SK-N-DZ (cell line): ENCODE results near the gene CHCT1.

Experiments used
- DNase-seq: peaks from one replicate; pipeline ENCODE4 v3.0.0-alpha.2; 2015; ENCODE audit warnings: low spot score

Gene CHCT1

DNA sequence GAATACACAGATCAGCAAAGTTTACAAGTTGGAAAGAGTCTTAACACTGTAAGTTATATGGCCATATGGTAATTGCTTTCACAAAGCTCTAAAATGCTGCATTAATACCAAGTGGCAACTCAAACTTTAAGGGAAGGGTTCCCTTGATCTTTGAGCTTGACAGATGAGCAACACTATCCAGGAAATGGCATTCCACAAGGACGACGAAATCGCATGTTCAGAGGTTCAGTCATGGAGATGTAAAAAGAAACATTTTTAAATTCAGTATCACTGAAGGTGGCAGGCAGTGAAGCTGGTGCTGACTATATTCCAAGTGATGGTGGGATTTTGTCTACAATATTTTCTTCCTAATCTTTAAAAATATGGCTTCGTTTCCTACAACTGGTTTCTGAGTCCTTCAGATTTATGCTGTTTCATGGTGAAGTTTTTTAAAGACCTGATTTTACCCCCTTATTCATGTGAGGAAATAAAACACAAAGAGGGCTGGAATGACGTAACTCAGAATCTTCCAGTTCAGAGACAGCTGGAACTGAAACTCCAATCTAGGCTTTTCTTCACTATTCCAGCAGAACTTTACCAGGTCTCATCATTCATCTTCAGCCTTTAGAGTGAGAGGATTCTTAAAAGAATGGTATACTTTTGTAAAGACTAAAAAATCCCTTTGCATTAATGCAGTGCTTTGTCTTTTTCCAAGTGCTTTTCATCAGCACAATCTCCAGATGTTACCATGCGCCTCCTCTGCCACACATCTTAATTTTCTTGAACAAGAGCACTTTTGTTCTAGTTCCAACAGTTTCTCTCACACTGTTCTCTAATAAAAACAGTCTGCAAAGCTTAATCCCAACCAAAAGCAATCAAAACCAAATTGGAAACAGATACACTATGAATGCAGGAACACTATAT, 20.2 kb downstream of the CHCT1 start:
- DNase-seq = no peak

DNA sequence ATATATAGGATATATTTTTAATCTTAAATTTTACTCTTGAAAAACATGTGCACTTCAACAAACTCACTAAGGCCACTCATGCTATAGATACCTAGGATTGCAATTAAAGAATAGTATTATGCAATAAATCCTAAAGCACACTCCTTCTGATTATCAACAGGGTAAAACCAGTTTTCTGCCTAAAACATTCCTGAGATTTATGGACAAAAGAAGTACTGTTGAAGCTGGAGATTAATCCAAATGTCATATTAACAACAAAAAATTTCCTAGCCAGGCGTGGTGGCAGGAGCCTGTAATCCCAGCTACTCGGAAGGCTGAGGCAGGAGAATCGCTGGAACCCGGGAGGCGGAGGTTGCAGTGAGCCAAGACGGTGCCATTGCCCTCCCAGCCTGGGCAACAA, 21.4 kb downstream of the CHCT1 start:
- no peak for DNase-seq

DNA sequence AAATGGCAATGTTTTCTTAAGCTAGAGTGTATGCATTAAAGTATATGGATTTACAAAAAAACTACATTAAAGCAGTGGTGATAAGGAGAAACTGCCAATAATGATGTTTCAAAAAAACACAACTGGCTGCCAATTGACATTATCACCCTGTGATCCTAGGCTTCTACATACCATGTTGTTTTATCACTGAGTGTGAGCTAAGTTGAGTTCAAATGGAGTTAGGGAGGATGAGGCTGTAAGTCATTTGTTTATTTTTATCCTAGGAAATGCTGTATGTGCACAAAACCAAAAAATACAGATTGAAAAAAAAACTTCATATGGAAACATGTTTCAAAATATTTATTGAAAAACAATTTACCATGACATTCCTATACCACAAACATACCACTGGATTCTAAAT, 22.9 kb downstream of the CHCT1 start:
- DNase-seq = no peak

DNA sequence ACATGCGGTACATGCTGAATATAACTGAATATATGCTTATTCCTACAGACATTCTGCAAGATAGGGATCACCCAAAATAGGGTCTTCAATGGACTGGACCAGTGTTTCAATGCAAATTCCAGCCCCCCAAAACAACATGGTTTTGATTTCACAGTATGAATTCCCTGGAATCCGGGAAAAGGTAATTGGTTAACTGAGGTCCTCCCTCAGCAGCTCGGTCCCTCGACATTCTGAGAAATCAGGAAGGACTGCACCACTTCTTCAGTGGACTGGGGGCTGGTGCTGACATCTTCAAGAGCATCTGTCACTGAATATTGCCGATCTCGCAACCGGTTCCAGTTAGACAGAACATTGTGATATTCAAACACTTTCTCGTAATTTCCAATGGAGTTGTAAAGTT, 25.1 kb downstream of the CHCT1 start:
- DNase-seq = no peak

DNA sequence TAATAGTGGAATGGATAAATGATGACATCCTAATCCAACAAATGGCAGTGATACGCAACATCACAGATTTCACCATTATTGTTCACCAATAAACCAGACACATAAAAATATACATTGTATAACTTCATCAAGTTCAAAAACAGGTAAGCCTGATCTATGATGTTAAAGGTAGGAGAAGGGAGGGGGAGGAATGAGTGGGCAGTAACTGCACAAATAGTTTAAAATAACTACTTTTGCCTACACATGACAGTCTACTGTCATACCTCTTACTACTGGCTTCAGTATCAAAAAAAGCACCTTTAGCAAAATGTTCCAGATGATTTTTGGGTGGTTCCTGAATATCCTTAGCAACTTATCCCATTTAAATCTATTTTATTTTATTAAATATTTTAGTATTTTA, 28.8 kb downstream of the CHCT1 start:
- DNase-seq = no peak

DNA sequence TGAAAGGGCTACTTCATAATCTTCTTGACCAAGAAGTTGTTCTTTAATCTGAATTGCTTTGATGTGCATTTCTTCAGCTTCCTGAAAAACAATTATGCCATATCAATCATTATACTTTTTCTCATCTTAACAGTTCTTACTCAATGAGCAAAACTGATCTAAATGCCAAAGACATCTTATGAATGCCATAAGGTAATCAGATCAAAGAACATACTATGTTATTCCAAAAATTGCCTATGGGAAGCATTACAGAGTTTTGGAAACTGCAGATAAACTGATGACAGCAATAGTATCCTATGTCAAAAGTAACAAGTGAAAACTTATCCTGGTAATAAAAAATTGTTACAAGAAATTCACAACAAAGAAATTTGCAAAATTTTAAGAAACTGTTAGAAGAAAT, 29.7 kb downstream of the CHCT1 start:
- DNase-seq = no peak

DNA sequence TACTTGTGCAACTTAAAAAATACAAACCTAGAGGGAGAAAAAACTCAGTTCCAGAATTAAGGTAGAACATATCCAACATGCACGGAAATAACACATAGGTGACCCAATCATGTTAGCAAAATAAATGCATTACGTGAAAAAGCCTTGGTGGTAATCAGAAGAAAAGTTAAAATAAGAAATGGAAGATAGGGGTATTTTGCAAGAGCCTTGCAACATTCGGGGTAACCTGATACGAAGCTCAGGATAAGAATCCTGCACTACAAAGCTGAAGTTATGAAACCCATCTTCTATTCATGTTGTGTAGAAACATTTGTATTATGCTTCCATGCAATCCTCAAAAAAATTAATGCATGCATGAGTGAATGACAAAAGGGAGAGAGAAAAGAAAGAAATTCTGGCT, 33.1 kb downstream of the CHCT1 start:
- no peak for DNase-seq

DNA sequence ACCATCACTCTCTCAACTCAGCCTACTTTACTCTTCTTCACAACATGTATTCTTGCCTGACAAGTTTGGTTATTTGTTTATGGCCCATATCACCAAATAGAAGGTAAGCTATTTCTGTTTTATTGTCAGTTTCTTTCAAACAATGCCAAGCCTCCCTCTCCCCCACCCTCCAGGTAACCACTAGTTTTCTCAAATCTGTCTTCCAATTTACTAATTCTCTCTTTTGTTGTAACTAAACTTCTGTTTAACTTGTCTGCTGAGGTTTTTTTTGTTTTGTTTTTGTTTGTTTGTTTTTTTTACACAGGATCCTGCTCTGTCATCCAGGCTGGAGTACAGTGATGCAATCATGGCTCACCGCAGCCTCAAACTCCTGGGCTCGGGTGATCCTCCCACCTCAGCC, 34.9 kb downstream of the CHCT1 start:
- no peak for DNase-seq

DNA sequence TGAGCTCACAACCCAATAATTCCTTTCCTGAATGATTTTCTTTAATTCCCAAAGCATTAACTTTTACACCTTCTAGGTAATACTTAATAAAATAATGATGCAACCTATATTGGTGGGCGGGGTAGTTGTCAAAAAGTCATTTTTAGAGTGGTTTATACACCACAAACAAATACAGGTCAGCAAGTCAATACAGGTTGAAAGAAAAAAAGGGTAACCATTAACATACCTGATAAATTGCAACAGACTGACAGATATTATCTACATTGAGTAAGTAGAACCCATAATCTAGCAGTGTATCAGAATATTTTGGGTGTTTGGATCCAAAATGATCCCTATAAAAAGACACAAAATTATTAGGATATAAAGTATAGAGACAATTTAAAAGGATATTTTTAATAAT, 39.3 kb downstream of the CHCT1 start:
- DNase-seq = no peak

DNA sequence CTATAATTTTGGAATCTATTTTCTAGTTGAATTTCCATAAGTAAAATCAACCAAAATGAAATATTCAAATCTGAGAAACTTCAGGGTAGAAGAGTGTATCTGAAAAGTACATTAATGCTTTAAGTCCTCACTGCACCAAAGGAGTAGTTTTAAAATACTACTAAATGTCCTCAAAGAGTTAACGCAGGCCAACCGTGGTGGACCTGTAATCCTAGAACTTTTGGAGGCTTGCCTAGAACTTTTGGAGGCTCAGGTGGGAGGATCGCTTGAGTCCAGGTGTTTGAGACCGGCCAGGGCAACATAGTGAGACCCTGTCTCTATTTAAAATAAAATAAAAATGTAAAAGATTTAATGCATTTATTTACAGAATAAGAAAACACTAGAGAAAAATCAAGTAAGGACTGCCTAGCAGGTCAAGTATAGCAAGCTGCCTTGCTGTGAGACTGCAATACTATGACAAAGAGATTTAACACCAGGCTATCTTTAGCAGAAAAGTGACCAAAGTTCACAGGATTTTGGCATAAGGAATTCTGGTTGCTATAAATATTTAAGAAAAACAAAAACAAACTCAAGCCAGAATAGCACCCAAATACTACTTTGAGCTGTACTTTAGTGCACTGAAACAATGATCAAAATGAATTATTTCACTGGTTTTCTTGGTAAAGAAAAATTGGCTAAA, 41.0 kb downstream of the CHCT1 start:
- DNase-seq = no peak

DNA sequence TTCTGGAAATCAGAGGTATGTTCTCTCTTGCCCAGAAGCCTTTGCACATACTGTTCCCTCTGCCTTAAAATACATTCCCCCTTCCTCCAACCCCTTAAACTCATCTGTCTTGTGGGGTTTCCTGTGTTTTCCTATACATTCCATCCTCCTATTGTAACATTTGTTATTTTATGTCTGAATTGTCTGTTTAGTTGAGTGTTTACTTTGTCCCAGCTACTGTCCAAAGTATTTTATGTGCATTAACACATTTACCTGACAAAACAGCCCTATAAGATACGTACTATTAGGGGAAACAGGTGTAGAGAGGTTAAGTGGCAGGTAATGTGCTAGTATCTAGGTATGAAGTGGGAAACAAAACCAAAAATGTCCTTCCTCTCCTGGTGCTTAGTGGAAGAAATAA, 42.1 kb downstream of the CHCT1 start:
- no peak for DNase-seq

DNA sequence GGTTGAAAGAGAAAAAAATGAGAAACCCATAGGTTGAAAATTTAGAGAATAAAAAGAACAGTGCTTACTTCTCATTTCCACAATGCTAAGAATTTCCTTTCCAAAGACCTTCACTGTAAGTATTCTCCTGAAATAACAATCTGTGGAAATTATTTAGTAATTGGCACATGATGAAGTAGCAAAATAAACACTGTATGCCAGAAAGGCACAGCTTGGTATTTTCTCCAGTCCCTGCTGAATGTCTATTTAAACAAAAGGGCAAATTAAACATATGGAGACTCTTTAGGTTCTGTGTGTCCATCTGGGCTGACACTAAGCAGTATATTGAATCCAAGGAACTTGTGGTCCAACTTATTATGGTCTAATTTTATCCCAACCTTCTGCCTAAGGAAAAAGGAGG, 46.1 kb downstream of the CHCT1 start:
- DNase-seq = no peak

DNA sequence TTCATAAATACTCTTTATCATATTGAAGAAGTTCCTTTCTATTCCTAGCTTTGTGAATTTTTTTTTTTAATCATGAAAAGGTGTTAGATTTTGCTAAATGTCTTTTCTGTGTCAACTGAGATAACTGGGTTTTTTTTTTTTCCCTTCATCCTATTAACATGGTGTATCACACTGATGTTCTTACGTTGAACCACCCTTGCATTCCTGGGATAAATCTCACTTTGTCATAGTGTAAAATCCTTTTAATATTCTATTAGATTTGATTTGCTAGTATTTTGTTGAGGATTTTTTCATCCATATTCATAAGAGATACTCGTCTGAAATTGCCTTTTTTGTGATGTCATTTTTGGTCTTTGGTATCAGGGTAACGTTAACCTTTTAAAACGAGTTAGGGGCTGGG, 49.2 kb downstream of the CHCT1 start:
- DNase-seq = no peak

DNA sequence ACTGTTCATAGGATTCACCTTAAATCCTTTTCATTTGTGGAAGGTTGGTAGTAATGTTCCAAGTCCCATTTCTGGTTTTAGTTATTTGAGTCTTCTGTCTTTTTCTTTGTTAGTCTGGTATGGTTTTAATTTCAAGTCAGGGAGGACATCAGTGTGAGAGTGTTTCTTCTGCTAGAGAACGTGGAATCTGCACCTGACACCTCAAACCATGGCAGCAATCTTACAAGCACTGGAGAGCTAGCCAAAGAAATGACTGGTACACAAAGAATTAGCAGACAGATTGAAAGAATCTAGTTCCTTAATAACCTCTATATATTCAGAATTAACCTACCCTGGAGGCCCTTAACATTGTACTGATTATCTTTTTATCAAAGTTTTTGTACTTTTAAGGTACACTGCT, 50.2 kb downstream of the CHCT1 start:
- DNase-seq = no peak

DNA sequence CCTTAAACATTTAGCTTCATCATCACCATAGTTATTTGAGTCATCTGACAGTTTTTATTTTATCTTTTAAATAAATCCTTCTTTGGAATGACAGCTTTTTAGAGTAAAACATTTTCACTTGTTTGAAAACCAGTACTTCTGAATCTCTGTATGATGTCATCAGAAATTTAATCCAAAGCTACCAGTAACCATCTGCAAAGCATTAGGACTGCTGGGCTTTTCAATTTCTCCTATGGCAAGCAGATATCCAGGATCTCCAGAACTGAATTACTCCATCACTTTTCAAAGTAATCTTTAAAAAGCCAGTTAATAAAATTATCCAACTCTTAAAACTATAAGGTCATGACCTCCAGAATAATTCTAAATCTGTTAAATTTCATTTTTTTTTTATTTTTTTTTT, 51.5 kb downstream of the CHCT1 start:
- peak; percentile 53 for DNase-seq
